HG02885 (cell line): ENCODE data around the gene ARNT2.

Source experiments
- ATAC-seq: cut with Tn5 transposase; IDR thresholded peaks from one replicate; pipeline ENCODE4 v1.9.1; 2021; ENCODE audit warnings: mild to moderate bottlenecking; ENCODE audit not compliant: unreplicated experiment, poor library complexity

ARNT2 gene

GRCh38 chr15:80549191-80549590 is 145.0 kb downstream of the ARNT2 start:
- ATAC-seq = no peak

GRCh38 chr15:80549654-80550053 is 145.5 kb downstream of the ARNT2 start:
- no peak for ATAC-seq

- ATAC-seq = peak; percentile 53
Measured at GRCh38 chr15:80550219-80550907, 146.2 kb downstream of the ARNT2 start.

- ATAC-seq = no peak
Measured at GRCh38 chr15:80550908-80551260, 146.7 kb downstream of the ARNT2 start.

DNA sequence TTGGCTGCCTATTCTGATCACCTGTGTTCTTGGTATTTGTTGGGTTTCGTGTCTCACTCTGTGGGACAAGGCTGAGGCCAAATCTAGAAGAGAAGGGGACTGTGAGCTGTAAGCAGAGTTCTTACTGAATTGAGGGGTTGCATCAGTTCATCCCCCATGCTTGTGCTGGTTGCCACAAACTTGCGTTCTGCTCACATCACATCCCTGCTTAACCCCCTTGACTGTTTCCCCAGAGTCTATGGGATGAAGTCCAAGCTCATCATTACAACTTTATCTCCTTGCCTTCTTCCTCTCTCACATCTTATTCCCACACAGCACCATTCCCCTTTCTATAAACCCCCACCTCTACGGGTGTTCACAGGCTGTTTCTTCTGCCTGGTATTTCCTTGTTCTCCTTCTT is 147.2 kb downstream of the ARNT2 start:
- ATAC-seq = no peak

GRCh38 chr15:80554560-80554959 is 150.4 kb downstream of the ARNT2 start:
- no peak for ATAC-seq

DNA sequence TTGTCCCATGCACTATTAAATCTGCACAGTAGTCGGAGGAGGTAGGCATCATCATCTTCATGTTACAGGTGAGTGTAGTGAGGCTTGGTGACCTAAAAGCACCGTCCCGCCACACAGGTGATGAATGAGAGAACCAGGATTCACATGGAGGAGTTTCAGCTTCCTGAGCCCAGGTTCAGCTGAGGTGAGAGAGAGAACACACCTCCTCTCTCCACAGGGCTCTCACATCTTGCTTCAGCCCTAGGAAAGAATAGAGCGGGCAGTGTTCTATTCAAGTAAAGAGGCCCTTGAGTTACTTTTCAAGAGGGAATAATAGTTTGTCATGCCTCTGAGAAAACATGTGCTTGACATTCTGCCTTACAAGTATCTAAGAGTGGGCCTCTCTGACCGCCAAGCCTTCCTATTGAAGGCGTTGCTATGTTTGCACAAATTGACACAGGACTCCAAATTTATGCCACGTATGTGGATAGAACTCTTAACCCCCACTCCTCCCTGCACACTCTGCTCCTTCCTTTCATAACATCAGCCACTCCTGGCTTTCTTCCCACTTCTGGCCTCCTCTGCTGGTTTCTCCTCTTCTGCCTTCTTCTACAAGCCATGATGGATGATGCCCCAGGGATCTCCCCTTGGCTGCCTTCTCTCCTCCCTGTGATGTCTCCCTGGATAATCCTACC is 152.6 kb downstream of the ARNT2 start:
- ATAC-seq = no peak

DNA sequence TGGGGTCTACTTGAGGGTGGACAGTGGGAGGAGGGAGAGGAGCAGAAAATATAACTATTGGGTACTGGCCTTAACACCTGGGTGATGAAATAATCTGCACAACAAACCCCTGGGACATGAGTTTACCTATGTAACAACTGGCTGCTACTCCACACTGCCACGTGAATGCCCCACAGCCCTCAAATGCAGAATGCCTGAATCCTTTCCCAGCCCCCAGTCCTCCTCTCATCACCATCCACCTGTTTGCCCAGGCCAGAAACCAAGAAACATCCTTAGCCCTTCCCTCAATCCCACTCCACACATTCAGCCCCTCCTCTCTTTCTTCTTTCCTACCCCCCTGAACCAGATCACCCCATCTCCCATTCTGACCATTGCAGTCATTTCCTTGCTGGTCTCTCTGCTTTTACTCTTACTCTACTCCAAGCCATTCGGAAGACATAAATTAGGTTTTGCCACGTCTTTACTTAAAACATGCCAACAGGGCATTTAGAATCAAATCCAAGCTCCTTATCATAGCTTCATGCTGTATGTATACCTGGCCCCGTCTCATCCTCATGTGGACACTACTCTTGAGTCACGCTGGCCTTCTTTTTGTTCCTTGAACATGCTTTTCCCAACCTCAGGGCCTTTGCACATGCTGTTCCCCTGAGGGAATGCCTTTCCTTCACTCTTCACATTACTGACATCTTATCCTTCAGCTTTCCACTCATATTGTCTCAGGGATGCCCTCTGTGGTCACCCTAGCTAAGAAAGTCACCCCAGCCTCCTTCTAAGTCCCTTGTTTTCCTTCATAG is 153.5 kb downstream of the ARNT2 start:
- no peak for ATAC-seq

GRCh38 chr15:80558631-80559319 is 154.6 kb downstream of the ARNT2 start:
- no peak for ATAC-seq

DNA sequence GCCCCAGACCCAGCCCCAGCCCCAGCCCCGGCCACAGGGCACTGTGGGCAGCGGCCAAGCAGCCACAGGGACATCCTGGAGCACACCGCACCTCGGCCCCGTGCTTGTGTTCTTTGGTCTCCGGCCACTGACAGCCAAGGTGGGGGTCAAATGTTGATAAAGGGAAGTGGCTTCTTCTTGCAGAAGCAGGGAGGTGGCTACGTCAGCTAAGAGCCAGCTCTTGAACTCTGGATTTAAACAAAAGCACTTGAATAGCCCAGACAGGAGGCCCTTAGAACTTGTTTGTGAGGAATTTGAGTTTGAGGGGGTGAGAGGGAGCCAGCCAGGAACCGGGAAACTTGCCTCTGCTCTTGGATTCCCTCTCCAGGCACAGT is 155.1 kb downstream of the ARNT2 start:
- ATAC-seq = no peak

GRCh38 chr15:80559761-80560160 is 155.6 kb downstream of the ARNT2 start:
- no peak for ATAC-seq

- no peak for ATAC-seq
Measured at GRCh38 chr15:80560601-80561400, 156.6 kb downstream of the ARNT2 start.

DNA sequence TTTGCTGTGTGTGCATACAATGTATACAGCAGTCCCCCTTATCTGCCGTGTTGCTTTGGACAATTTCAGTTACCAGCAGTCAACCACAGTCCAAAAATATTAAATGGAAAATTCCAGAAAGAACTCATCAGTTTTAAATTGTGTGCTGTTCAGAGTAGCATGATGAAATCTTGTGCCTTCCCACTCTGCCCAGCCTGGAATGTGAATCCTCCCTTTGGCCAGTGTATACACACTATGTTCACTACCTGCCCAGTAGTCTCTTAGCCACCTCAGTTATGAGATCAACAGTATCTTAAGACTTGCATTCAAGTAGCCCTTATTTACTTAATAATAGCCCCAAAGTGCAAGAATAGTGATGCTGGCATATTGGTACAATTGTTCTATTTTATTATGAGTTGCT is 157.3 kb downstream of the ARNT2 start:
- ATAC-seq = no peak

- no peak for ATAC-seq
Measured at GRCh38 chr15:80562033-80562432, 157.9 kb downstream of the ARNT2 start.

GRCh38 chr15:80562846-80563245 is 158.7 kb downstream of the ARNT2 start:
- ATAC-seq = no peak

- ATAC-seq = no peak
Measured at GRCh38 chr15:80563372-80563997, 159.3 kb downstream of the ARNT2 start.

DNA sequence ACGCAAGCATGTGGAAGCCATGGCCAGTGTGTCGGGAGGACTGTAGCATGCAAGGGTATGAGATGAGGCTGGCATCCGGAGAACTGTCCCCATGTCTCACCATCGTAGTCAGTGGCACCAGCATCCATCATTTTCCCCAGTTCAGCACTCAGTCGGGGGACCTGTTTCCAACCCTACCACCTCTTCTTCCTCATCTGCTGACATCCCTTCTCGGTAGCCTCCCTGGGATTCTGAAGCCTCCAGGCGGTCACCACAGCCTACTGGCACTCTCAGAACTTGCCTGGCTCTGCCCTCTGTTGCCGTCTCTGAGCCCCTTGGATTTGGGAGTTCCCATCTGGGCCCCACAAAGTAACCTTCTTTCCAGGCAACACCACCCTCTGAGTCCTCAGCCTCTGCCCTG is 159.9 kb downstream of the ARNT2 start:
- no peak for ATAC-seq

- ATAC-seq = no peak
Measured at GRCh38 chr15:80565398-80565797, 161.2 kb downstream of the ARNT2 start.

GRCh38 chr15:80565988-80566387 is 161.8 kb downstream of the ARNT2 start:
- ATAC-seq = no peak

DNA sequence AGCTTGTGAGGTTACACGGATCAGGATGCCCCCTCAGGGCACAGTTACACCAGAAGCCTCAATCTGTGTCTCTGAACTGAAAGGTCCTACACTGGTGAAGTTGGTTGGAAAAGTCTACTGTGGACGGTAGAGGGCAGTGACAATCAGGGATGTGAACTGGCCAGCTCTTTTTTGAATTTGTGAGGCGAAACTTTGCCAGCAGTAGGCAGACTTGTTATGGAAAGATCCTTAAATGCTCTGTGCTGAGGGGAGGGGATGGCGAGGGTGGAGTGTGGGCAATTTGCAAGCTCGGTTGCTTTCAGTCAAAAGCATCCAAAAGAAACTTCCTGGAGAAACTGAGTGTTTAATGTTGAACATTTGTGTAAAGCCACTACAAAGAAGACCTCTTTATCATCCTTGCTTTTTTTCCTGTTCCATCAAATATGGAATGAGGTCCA is 163.6 kb downstream of the ARNT2 start:
- ATAC-seq = no peak
